GM12875 (cell line): ENCODE measurements around the gene CBR4.

Experiments
- H3K4me3 ChIP-seq: one replicate; pipeline ENCODE4 v1.5.1; 2011; ENCODE audit warnings: low read depth, low read length, control low read depth
- CTCF ChIP-seq: IDR thresholded peaks from 2 replicates; pipeline ENCODE4 v1.5.1; 2011; ENCODE audit warnings: low read depth, mild to moderate bottlenecking, control low read depth, inconsistent platforms, low read length, moderate library complexity, borderline replicate concordance; ENCODE audit not compliant: insufficient read depth

CBR4 gene

GRCh38 chr4:169050881-169051760 is 41.1 kb upstream of the CBR4 start:
- TF ChIP-seq CTCF, result no peak
- H3K4me3 ChIP-seq, result no peak overlapping the region

- no peak for TF ChIP-seq CTCF
- no peak overlapping the region for H3K4me3 ChIP-seq
Observed at GRCh38 chr4:169050284-169050683, 40.2 kb upstream of the CBR4 start.

GRCh38 chr4:169048868-169049414 is 38.9 kb upstream of the CBR4 start:
- TF ChIP-seq CTCF, result no peak
- H3K4me3 ChIP-seq, result no peak overlapping the region

- H3K4me3 ChIP-seq, result no peak overlapping the region
- no peak for TF ChIP-seq CTCF
Observed at GRCh38 chr4:169047956-169048355, 37.9 kb upstream of the CBR4 start.

- no peak for TF ChIP-seq CTCF
- H3K4me3 ChIP-seq, result no peak overlapping the region
Observed at GRCh38 chr4:169045862-169046584, 36.0 kb upstream of the CBR4 start.

- no peak overlapping the region for H3K4me3 ChIP-seq
- TF ChIP-seq CTCF, result no peak
Observed at GRCh38 chr4:169044714-169045447, 34.8 kb upstream of the CBR4 start.
